GM18517 (cell line): ENCODE data around the gene MTERF4.
"Not testable (repeated sequence)": the region's sequence is repeated elsewhere in the genome, so short reads cannot be mapped to it uniquely, and the experiment has no call there.

Experiments
- ATAC-seq: cut with Tn5 transposase; IDR thresholded peaks from one replicate; pipeline ENCODE4 v1.9.1; 2021; ENCODE audit warnings: mild to moderate bottlenecking, moderate library complexity; ENCODE audit not compliant: unreplicated experiment

MTERF4 gene

GRCh38 chr2:241112592-241112991 is 10.5 kb upstream of the MTERF4 start:
- ATAC-seq: no peak

DNA sequence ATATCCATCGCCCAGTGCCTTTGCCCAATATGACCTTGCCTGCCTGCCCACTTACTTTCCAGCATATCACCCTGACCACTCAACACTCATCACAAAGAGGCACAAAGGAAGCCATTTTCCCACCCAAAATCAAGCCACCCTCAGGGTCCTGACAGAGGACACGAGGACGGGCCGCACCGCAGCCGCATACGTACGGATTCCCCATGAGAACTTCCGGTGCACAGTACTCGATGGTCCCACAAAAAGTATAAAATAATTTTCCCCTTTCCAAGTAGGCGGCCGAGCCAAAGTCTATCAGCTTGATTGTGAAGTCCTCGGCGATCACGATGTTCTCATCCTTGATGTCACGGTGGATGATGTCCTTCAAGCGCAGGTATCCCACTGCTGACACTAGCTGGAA is 10.0 kb upstream of the MTERF4 start:
- ATAC-seq: no peak

DNA sequence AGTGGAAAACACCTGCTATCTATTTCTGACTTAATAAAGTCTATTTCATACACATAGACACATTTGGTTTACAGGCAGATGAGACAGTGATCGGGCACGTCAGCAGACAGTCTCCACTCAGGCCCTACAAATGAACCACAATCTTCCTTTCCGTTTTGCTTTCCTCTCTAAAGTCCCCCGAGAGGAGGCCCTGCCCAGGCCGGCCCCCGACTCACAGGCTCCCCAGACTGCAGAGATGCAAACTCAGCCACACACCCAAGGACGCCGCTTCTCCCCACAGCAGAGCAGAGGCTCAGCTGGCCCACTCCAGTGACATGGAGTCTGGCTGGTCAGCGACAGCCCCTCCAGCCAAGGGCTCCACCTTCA is 9.3 kb upstream of the MTERF4 start:
- ATAC-seq: peak; percentile 44

DNA sequence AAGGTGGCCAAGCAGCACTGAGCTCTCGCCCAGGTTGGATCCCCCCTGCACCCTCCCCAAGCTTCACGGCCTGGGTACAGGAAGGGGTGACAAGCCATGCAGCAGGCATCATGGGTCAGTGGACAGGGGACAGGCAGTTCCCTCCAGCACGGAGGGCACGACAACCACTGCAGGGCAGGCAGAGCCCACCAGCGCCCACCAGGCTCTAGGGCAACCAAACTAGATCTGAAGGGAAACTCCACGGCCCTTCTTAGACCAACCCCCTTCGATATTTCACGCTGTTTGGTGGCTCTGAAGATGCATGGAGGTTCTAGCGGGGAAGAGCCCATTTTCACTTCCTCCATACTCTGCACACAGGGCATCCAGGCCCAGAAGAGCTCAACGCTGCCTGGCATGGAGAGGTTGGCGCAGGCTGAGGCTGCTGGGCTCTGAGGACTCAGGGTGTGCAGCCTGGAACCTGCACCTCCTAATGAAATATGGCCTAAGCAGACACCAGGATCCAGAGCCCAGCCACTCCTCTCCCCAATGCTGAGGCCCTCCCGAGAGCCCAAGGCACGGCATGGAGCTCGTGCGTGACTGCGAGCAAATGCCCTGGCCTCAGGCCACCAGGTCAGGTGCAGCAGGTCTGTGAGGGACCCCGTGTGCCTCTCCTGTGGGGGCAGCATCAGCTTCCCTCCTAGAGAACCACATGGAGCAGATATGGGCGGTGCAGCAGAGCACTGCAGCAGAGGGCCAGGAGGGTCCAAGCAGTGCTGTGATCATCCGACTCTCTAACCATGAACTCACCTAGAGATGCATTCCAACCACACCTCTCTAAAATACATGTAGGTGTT is 8.7 kb upstream of the MTERF4 start:
- ATAC-seq: peak; percentile 34

- ATAC-seq: no peak
These were observed 8.1 kb upstream of the MTERF4 start for GRCh38 chr2:241110089-241110606.

DNA sequence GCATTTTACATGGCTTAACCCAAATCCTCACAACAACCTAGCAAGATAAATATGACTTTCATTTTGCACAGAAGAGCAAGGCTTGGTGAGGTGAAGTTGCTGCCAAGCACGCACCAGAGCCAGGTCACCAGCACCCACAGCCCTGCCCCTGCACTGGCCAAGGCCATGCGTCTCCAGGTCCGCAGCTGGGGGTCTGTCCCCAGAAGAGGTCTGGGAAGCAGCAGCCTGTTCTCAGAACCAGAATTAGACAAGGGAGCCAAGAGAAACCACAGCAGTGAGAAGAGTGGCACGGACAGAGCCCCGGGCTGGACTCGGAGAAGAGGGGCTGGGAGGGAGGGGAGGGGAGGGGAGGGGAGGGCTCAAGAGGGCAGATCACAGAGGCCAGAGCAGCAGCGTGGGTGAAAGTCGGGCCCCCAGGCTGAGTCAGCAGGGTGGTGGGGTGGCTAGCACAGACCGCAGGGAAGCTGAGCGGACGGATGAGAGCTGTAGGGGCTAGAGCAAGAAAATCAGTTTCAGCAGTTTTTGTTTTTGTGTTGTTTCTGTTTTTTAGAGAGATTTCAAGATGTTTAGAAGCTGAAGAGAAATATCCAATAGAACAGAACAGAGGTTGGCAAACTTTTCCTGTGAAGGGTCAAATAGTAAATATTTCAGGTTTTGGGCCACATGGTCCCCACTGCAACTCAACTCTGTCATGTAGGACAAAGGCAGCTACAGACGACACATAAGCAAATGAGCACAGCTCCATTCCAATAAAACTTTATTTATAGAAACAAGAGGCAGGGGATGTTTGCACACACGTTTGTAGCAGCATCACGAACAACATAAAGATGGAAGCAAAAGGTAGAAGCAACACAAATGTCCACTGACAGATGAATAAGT is 7.4 kb upstream of the MTERF4 start:
- no peak for ATAC-seq

DNA sequence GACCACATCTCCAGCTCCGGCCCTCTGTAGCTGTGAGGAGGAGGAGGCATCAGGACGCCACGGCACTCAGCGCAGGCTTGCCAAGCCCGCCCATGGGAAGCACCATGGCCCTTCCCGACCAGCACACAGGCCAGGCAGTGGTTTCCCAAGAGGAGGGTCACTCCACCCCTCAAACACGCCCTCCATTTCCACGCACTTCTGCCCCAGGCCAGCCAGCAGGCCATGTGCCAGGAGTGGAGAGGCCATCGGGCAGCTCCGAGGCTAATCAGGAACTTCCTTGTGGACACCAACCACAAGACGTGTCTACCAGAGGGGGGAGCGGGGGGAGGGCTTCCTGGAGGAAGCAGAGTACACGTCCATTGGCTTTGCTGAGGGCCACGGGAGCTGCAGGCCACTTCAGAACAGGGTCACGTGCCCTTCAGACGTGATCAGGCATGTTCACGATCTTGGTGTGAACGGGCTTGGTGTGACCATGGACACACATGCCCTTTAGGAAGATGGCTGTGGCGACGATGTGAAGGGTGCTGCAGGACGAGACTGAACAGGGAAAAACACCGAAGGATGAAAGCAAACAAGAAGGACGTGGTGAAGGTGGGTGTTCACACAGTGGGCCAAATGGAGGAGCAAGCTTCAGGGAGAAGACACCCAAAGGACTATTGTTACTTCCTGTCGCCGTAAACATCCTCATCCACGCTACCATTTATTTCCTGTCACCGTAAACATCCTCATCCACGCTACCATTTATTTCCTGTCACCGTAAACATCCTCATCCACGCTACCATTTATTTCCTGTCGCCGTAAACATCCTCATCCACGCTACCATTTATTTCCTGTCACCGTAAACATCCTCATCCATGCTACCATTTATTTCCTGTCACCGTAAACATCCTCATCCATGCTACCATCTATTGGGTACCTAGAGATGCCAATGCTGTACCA is 6.5 kb upstream of the MTERF4 start:
- no peak for ATAC-seq

- ATAC-seq: no peak
These were observed 5.1 kb upstream of the MTERF4 start for GRCh38 chr2:241107031-241107783.

DNA sequence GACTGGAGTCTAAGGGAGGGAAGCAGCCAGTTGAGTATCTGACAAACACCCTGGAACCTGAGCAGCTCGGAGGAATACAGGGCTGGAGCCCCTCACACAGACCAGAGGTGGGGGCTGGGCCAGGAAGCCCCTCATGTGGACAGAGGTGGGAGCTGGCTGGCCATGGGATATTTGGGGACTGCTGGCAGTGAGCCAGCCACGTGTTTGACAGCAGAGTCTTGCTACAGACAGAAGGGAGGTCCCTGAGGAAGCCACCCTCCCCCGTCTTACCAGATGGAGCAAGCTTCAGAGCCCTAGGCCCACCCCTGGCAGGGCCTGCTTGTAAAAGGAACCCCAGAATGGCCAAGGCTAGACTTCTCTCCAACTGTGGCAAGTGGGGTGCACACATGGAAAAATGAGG is 3.6 kb upstream of the MTERF4 start:
- no peak for ATAC-seq

- not testable (repeated sequence) for ATAC-seq
These were observed 2.5 kb upstream of the MTERF4 start for GRCh38 chr2:241104611-241105010.

- ATAC-seq: no peak
These were observed 1.1 kb upstream of the MTERF4 start for GRCh38 chr2:241103176-241103595.

- ATAC-seq: no peak
These were observed 2.8 kb downstream of the MTERF4 start for GRCh38 chr2:241099246-241099645.

GRCh38 chr2:241096979-241097378 is 5.1 kb downstream of the MTERF4 start:
- ATAC-seq: peak; percentile 46

DNA sequence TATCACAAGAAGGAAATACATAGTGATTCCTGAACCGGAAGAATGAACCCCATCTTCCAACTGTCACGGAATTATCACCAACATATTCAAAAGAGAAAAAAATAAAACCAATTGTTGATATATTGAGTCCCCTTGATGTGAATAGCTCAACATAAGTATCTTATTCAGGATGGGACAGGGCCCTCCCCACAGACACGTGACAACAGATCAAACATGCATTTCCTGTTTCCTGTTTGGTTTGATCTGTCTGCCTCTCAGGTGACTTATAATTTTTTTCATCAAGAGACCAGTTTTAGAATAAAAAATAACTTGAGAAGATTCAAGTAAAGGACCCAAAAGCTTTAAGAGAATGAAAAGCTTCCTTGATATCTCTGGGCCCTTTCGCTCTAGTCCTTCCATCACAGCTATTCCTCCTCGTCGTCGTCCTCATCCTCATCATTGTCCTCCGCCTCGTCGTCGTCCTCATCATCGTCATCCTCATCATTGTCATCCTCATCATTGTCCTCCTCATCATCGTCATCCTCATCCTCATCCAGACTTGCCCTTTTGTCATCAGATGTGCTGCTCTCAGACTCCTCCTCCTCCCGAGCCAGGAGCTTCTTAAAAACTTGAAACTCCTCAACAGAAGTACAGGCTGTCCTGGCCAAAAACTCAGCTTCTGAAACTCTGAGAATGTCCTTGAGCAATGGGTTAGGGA is 6.3 kb downstream of the MTERF4 start:
- no peak for ATAC-seq

DNA sequence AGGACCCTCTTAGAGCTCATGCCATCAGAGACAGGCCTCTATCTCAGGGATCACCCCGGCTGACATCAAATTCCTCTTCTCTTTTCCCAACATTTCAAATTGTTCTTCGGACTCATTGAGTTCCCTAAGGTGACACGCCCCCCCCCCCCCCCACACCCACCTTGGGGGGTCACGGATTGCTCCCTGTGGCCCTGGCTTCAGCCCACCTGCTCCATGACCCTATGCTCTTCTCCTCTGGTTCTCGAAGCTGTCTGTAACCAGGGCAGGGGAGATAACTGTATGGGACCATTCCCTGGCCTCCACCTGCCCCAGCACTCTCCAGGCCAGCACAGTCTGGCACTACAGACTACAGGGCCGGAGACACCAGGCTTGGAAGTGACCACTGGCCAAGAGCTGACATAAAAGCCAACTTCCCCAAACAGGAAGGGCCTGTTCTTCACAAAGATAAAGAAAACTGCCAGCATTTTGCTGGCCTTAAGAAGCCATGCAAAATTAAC is 7.1 kb downstream of the MTERF4 start:
- no peak for ATAC-seq

DNA sequence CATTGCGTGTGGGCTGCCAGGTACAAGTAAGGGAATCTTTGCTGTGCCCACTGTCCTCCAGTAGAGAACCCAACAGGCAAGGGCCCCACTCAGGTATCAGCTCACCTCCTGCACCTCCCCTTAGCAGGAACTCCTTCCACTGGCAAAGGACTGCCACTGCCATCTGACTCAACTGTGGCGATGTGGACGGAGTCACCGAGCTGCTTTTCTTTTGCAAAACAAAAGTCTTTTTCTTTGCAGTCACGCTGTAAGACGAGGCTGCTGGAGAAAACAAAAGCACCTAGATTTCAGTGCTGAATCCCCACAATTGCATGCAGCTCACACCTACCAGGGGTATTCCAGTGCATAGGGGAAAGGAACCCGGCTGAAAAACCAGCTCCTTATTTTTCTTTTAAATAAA is 7.9 kb downstream of the MTERF4 start:
- ATAC-seq: no peak

DNA sequence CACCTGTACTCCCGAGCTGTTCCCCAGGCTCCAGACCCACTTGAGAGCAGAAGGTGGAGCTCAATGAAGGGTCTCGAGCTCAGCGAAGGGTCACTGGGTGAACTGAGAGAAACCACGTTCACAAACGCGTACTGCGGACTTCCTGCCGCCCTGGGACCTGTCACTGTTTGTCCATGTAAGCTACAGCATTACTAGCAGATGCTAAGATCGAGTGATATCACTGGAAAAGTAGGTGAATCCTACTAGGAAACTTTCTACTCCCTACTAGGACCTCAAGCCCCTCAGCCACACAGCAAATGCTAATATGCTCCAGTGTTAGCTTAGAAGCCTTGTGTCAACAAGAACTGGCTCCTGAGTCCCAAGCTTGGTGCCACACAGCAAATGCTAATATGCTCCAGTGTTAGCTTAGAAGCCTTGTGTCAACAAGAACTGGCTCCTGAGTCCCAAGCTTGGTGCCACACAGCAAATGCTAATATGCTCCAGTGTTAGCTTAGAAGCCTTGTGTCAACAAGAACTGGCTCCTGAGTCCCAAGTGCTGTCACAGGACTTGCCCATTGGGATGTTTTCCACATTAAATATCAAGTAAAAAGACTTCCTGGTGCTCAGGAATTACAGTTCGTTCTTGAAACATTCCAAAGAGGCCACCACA is 8.8 kb downstream of the MTERF4 start:
- not testable (repeated sequence) for ATAC-seq

GRCh38 chr2:241092677-241093076 is 9.4 kb downstream of the MTERF4 start:
- ATAC-seq: no peak
